Esophagus muscularis mucosa (tissue), 4 donors: ENCODE data around the gene PACRG.

Source experiments
- EP300 ChIP-seq: sonication (generic); formaldehyde crosslinking; IDR thresholded peaks from one replicate; pipeline ENCODE4 v1.6.1; 2017; ENCODE audit warnings: antibody characterized with exemption
- POLR2A ChIP-seq: fragments of 450-650 bp; IDR thresholded peaks from one replicate; pipeline ENCODE4 v1.6.1; 2017; ENCODE audit warnings: antibody characterized with exemption, moderate library complexity, mild to moderate bottlenecking, low read depth
- POLR2AphosphoS5 ChIP-seq, 2 donors: sonication (generic); formaldehyde crosslinking; IDR thresholded peaks; one replicate each; pipeline ENCODE4 v1.6.1; 2017; ENCODE audit warnings: antibody characterized with exemption in 2 of 2
- TF ChIP-seq, protein P1 (sequence below), 3 experiments: fragments of 200-600 bp in 2 of 3; fragments of 450-650 bp in 1 of 3; sonication (generic) in 2 of 3; IDR thresholded peaks; one replicate each; pipeline ENCODE4 v1.5.1; 2017 to 2019; ENCODE audit warnings: antibody characterized with exemption in 3 of 3, mild to moderate bottlenecking in 2 of 3, moderate library complexity in 1 of 3

DNA sequence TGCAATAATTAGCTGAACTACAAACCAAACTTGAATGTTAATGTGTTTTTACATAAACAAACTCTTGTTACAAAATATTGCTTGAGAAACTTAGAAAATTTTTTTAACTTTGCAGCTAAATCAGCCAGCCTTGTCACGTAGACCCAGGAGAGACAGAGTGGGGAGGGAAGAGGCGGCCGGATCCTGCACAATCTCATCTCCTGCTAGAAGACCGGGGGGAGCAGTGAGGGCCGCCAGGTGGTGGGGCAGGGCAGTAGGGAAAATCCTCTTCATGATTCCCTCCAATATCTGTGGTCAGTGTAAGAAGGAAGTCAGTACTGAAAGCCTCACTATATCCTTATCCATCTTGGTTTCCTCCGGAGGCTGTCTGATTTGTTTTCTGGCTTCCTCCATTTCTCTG is 193.3 kb downstream of the PACRG start:
- TF ChIP-seq, protein P1, sequence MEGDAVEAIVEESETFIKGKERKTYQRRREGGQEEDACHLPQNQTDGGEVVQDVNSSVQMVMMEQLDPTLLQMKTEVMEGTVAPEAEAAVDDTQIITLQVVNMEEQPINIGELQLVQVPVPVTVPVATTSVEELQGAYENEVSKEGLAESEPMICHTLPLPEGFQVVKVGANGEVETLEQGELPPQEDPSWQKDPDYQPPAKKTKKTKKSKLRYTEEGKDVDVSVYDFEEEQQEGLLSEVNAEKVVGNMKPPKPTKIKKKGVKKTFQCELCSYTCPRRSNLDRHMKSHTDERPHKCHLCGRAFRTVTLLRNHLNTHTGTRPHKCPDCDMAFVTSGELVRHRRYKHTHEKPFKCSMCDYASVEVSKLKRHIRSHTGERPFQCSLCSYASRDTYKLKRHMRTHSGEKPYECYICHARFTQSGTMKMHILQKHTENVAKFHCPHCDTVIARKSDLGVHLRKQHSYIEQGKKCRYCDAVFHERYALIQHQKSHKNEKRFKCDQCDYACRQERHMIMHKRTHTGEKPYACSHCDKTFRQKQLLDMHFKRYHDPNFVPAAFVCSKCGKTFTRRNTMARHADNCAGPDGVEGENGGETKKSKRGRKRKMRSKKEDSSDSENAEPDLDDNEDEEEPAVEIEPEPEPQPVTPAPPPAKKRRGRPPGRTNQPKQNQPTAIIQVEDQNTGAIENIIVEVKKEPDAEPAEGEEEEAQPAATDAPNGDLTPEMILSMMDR (IDR thresholded peaks at IDR 0.05): no peak
- TF ChIP-seq POLR2A: no peak
- no peak for TF ChIP-seq POLR2AphosphoS5 (IDR thresholded peaks at IDR 0.05)
- no peak for TF ChIP-seq EP300
